GM21576 (cell line): ENCODE measurements around the gene VGF.

Source experiments
- ATAC-seq: cut with Tn5 transposase; IDR thresholded peaks from one replicate; pipeline ENCODE4 v1.9.1; 2021; ENCODE audit warnings: mild to moderate bottlenecking, moderate library complexity; ENCODE audit not compliant: unreplicated experiment

VGF gene

GRCh38 chr7:101186194-101186593 lies 20.8 kb upstream of the VGF start:
- no peak for ATAC-seq

- no peak for ATAC-seq
These were observed 20.0 kb upstream of the VGF start for GRCh38 chr7:101185258-101185839.

GRCh38 chr7:101180130-101180755 lies 14.9 kb upstream of the VGF start, which contains the start of gene NAT16:
Gene NAT16 (minus strand): TSS chr7:101180293. CDS start chr7:101174807, 5,486 bp downstream.
- no peak for ATAC-seq

- no peak for ATAC-seq
These were observed 14.3 kb upstream of the VGF start for GRCh38 chr7:101179713-101180112.

- ATAC-seq = no peak
These were observed 13.7 kb upstream of the VGF start for GRCh38 chr7:101179117-101179516.

- ATAC-seq = no peak
These were observed 12.3 kb upstream of the VGF start for GRCh38 chr7:101177644-101178043.

- ATAC-seq = no peak
These were observed 10.3 kb upstream of the VGF start for GRCh38 chr7:101175664-101176063.

GRCh38 chr7:101174322-101174854 lies 9.0 kb upstream of the VGF start:
- ATAC-seq = no peak

GRCh38 chr7:101173752-101174244 lies 8.4 kb upstream of the VGF start:
- no peak for ATAC-seq

GRCh38 chr7:101172854-101173751 lies 7.7 kb upstream of the VGF start:
- ATAC-seq = no peak

- ATAC-seq = no peak
These were observed 6.9 kb upstream of the VGF start for GRCh38 chr7:101172005-101172853.

- no peak for ATAC-seq
These were observed 6.1 kb upstream of the VGF start for GRCh38 chr7:101171442-101171837.

- ATAC-seq = no peak
These were observed 5.5 kb upstream of the VGF start for GRCh38 chr7:101170617-101171441.

GRCh38 chr7:101169838-101170551 lies 4.6 kb upstream of the VGF start:
- no peak for ATAC-seq

- ATAC-seq = no peak
These were observed 3.9 kb upstream of the VGF start for GRCh38 chr7:101169110-101169837.

- ATAC-seq = no peak
These were observed 3.2 kb upstream of the VGF start for GRCh38 chr7:101168412-101169049.

- ATAC-seq = no peak
These were observed 2.5 kb upstream of the VGF start for GRCh38 chr7:101167645-101168411.
